NOMO-1 treated with dmso at 0.1 percent for 144 hours (cell line): Measurements from ENCODE around the gene IFNA8.
"Not testable (repeated sequence)": the region's sequence is repeated elsewhere in the genome, so short reads cannot be mapped to it uniquely, and the experiment has no call there.

Experiments
- DNase-seq: peaks from one replicate; lab custom pipeline; 2025; ENCODE audit not compliant: unreplicated experiment; lab: John Stamatoyannopoulos, UW

The IFNA8 gene

DNA sequence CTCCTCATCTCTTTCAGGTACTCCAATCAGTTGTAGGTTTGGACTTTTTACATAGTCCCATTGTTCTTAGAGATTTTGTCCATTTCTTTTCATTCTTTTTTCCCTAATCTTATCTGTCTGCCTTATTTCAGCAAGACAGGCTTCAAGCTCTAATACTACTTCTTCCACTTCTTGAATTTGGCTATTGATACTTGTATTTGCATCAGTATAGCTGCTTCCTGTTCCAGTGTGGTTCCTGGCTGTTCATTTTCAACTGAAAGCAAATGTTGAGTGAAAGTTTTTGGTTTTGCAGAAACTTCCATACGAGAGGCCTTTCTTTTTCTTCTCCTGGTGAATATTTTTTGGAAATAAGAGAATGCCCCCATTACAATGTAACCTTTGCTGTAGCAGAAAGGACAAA lies 19.3 kb downstream of the IFNA8 start:
- DNase-seq, result no peak

DNA sequence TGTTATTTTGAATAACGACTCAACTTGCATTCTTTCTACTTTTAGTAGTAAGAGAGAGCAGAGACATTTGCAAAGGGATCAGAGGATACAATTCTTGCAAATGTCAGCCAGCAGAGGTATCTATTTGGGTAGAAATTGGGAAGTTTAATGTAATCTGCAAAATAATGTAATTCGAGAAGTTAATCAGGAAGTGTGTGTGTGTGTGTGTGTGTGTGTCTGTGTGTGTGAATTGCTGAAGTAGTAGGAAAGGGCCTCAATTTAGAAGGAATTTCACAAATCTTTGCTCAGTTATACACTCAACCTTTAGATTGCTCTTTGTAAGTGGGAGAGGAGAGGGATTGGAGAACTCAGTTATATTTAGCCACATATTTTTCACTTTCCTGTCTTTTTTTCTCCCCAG lies 20.3 kb downstream of the IFNA8 start:
- DNase-seq, result no peak

DNA sequence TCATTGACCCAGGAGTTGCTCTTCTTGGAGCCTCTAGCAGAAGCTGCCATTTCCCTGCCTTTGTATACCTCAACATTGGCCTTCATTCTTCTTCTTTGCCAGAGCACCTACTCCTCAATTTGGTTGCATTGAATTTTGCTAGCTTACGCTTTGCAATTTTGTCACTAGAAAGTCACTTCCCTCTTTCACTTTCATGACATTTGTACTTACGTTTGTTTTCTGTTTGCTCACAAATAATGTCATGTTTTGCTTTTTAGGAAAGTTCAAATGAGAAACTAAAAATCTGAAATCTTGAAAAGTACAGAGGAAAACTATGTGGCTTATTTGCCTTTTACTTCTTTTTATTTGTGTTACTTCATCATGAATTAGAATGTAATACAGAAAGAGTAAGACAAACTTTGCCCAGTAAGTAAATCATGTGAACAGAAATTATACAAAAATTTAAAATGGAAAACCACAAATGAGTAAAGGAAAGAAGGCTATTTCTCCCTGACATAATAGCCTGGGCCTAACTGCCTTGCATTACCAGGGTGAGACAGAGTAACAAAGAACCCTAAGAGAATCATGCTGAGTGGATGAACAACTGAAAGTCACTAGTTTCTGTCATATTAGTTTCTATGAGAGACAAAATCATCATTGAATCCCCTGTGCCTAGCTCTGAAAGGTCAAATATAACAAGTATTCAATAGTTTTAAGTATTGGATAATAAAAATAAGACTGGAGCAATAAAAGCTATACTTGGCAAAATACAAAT lies 23.9 kb downstream of the IFNA8 start:
- DNase-seq, result no peak

DNA sequence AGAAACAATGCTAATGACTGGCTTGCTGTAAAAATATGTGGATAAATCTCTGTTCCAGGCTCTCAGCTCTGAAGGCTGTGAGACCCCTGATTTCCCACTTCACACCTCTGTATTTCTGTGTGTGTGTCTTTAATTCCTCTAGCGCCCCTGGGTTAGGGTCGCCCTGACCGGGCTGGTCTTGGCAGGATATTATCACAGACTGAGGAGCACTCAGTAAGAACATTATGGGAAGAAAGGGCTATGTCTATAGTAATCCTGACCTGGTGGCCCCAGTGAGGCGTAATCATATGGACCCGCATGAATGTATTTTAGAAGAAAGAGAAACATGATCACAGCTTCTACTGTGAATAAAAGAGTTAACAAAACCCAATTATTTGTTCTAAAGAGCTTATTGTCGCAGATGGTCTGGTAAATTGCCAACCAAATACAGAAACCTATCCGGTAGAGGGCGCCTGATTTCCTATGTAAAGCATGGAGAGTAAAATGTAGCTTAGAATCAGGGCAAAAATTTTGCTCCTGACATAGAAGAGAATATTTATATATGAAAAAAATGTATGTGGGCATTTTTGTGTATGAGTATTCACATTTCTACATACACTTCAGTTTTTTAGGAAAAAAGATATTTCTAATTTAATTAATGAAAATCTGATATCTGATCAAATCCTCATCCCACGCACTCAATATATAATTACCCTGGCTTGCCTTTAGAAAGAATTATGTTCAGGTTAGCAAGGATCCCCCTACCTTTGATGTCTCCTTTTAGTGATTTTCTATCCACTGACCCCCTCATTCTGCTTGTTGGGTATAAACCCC lies 25.5 kb downstream of the IFNA8 start:
- DNase-seq, result no peak

DNA sequence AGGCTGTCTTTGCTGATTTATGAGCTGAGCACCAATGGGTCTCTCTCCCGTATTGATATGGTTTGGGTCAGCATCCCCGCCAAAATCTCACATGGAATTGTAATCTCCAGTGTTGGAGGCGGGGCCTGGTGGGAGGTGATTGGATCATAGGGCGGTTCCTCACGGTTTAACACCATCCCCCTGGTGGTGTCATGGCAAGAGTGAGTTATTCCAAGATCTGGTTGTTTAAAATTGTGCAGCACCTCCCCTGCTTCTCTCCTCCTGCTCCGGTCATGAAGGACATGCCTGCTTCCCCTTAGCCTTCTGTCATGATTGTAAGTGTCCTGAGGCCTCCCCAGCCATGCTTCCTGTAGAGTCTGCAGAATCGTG lies 26.1 kb downstream of the IFNA8 start:
- not testable (repeated sequence) for DNase-seq

DNA sequence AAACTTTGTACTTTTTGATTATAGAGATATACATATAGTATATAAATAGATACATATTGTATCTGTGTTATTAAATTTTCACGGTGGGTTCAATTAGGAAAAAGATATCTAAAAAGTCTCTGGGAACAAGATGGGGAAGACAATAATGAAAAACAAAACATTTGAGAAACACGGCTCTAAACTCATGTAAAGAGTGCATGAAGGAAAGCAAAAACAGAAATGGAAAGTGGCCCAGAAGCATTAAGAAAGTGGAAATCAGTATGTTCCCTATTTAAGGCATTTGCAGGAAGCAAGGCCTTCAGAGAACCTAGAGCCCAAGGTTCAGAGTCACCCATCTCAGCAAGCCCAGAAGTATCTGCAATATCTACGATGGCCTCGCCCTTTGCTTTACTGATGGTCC lies 31.2 kb downstream of the IFNA8 start, which contains the start of gene IFNA1:
TSS of gene IFNA1 (plus strand) at position 301 of the 400 bp plus-strand sequence. CDS start at position 370, 69 bp downstream.
- DNase-seq, result no peak

DNA sequence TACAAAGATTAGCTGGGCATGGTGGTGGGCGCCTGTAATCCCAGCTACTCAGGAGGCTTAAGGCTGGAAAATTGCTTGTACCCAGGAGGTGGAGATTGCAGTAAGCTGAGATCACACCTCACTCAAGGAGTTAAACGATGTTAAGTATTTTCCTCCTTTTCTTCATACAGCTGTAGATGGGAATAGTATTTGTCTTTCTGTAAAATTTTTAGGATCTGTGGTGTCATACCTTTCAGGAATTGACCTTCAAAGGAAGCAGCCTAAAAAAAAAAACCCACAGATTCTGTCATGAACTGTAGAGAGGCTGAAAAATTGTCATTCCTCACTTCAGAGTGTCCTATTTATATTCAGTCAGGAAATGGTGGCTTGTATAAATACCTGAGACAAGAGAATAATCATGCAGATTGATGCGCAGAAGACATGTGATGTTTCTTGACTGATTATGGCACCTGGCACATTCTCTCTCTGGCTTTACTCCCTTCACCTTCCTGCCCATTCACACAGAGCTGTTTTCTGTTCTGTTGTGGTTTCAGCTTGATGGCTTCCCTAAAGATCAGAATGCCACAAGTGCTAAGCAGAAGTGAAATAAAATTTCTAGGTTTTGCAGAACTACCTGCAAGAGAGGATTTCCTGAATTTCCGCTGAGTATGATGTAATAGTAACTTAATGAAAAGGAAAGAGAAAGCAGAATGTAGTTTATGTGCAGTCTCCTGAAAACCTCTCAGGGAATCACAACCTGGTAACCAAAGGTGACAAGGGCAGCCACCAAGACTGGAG lies 35.1 kb downstream of the IFNA8 start:
- DNase-seq, result no peak

DNA sequence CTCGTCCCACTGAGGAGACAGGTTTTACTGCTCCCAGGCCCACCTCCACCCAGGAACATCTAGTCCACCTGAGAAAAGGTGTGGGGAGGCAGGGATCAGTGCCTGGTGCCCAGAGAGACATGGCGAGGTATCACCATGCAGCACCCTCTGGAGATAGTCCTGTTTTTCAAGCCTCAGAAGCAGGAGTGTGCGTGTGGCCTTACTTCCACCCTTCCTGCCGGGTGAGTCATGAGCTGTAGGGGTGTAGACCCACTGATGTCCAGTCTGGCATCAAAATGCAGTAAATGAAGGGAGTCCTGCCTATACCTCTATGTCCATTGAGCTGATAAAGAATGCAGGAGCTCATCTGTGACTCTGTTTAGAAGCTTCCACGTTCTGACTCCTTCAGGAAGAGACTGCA lies 40.4 kb downstream of the IFNA8 start:
- not testable (repeated sequence) for DNase-seq

DNA sequence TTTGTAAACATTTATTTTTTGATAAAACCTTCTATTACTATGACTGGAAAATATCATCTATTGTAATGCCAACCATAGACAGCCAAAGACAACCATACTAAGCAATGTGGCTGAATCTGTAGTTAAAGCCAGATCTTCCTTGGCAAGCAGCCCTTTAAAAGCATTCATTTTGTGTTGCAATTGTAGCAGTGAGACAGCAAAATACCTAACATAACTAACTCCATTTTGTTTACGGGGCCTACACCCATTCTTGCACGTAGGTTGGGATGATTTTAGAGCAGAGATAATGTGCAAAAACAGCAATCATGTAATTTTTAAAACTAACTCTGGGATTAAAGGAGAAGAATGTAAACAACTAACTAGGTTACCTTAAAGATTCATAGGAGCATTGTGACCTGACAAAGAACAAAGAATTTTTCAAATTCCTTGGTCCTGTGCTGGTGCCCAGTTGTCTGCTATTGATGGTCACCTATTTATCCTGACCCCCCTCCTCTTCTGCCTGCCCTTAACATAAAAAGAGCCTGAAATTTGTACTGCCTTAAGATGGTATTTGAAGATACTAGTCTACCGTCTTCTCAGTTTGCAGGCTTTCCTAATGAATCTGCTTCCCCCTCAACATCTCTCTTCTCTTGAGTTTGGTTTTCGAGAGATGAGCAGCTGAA lies 41.9 kb downstream of the IFNA8 start:
- DNase-seq, result no peak

DNA sequence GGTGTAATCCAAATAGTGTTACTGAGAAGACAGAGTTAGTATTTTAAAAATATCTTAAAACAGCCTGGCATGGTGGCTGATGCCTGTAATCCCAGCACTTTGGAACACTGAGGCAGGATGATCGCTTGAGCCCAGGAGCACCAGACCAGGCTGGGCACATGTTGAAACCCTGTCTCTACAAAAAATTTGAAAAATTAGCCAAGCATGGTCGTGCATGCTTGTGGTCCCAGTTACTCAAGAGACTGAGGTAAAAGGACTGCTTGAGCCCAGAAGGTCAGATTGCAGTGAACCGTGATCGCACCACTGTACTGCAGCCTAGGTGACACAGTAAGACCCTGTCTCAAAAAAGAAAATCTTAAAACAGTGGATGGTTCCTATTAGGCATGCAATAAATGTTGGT lies 43.8 kb downstream of the IFNA8 start:
- DNase-seq, result no peak

DNA sequence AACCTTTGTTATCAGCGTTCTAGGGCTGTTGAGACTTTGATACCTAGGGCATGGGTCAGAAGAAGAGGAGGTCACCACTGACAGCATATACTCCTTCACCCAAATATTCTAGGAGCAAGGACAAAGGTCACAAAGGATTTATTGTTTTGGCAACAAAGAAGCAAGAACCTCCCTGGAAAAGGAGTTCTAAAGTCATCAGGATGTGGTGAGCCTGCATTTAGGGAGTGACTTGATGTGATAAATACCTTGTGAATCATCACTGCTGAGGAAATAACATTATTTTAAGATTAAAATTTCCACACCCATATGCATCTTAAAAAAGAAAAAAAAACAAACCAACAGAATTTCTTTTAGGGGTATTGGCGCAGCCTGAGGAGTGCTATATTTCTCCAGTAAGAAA lies 45.2 kb downstream of the IFNA8 start:
- DNase-seq, result no peak

DNA sequence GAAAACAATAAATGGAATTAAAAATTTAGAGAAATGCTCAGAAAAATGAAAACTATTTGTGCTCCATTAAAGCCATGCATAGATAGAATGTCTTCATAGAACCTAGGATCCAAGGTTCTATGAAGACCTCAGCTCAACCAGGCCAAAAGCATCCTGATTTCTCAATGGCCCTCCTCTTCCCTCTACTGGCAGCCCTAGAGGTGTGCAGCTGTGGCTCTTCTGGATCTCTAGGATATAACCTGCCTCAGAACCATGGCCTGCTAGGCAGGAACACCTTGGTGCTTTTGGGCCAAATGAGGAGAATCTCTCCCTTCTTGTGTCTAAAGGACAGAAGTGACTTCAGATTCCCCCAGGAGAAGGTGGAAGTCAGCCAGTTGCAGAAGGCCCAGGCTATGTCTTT lies 46.4 kb downstream of the IFNA8 start:
- no peak for DNase-seq
